GM18511 (cell line): ENCODE results near the gene IGSF3.

ENCODE experiments used
- ATAC-seq: cut with Tn5 transposase; IDR thresholded peaks from one replicate; pipeline ENCODE4 v1.9.1; 2021; ENCODE audit warnings: mild to moderate bottlenecking, moderate library complexity; ENCODE audit not compliant: unreplicated experiment

Gene IGSF3

GRCh38 chr1:116561563-116561962, 106.0 kb downstream of the IGSF3 start:
- no peak for ATAC-seq

GRCh38 chr1:116560704-116561490, 106.6 kb downstream of the IGSF3 start:
- no peak for ATAC-seq

GRCh38 chr1:116559304-116559761, 108.2 kb downstream of the IGSF3 start:
- ATAC-seq: peak; percentile 37

- no peak for ATAC-seq
These were observed 109.0 kb downstream of the IGSF3 start for GRCh38 chr1:116558571-116558970.

GRCh38 chr1:116558140-116558549, 109.4 kb downstream of the IGSF3 start:
- peak; percentile 39 for ATAC-seq

GRCh38 chr1:116557323-116557878, 110.1 kb downstream of the IGSF3 start:
- no peak for ATAC-seq

GRCh38 chr1:116556289-116557006, 111.1 kb downstream of the IGSF3 start:
- peak; percentile 62 for ATAC-seq

GRCh38 chr1:116554924-116555323, 112.6 kb downstream of the IGSF3 start:
- no peak for ATAC-seq

GRCh38 chr1:116553386-116554115, 114.0 kb downstream of the IGSF3 start:
- no peak for ATAC-seq

GRCh38 chr1:116546354-116546977, 121.1 kb downstream of the IGSF3 start:
- ATAC-seq: no peak

GRCh38 chr1:116545359-116545705, 122.2 kb downstream of the IGSF3 start:
- ATAC-seq: peak; percentile 14

- peak; percentile 64 for ATAC-seq
These were observed 122.8 kb downstream of the IGSF3 start for GRCh38 chr1:116544588-116545358.

GRCh38 chr1:116540088-116540487, 127.4 kb downstream of the IGSF3 start:
- ATAC-seq: peak; percentile 64

GRCh38 chr1:116538544-116538943, 129.0 kb downstream of the IGSF3 start:
- peak; percentile 81 for ATAC-seq

GRCh38 chr1:116537898-116538297, 129.6 kb downstream of the IGSF3 start:
- ATAC-seq: no peak

GRCh38 chr1:116537040-116537831, 130.3 kb downstream of the IGSF3 start:
- no peak for ATAC-seq

GRCh38 chr1:116534014-116534739, 133.4 kb downstream of the IGSF3 start:
- no peak for ATAC-seq

- ATAC-seq: no peak
These were observed 134.1 kb downstream of the IGSF3 start for GRCh38 chr1:116533429-116533820.
